ENCODE results near the gene GTF2A1L. TPM values are rescaled to one million over a fixed set of nuclear protein-coding genes. Genes with fewer than 3 reads are reported as not detected.

Gene GTF2A1L
- total RNA-seq, 1 experiment from 2014 or later = not detected

DNA sequence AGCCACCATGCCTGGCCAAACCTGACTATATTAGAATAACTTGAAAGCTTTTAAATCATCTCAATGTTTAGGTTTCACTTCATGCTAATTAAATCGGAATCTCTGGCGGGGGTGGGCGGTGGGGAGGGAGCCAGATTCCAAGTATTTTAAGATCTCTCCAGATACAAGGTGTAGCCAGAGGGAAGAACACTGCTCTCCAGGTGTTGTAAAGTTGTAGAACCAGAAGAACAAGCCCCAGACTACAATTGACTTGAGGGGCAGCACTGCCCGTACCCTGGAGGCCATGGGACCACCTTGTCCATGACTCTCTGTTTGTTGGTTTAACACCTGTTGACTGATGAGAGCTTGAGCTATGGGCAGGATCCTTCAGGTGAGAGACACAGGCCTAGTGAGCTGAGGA, 33.1 kb upstream of the GTF2A1L start:
- no peak for DNase-seq (ENCODE audit: low spot score)
- Histone ChIP-seq H3K4me1 (ENCODE audit: insufficient read depth, low read length, poor library complexity, severe bottlenecking) (no peaks in the 10 kb centered on the region), H3K27me3 (replicated peaks; ENCODE audit: insufficient read depth, low read depth, low read length, poor library complexity) (no peaks in the 10 kb centered on the region), H3K4me3 (ENCODE audit: low read depth, low read length, poor library complexity, severe bottlenecking) (no peak overlapping the region), H3K27ac (ENCODE audit: low read depth, low read length, poor library complexity, severe bottlenecking) (no peak overlapping the region), H3K36me3 (ENCODE audit: insufficient read depth, low read length, poor library complexity, severe bottlenecking) (no peaks in the 10 kb centered on the region), H3K9me3 (ENCODE audit: low read depth, low read length, poor library complexity, severe bottlenecking) (no peaks in the 10 kb centered on the region)
- ChIA-PET POLR2A (ENCODE audit: low non-redundant PET) (no interaction called here), CTCF (no interaction called here)
- TF ChIP-seq EZH2 (IDR thresholded peaks at IDR 0.05; ENCODE audit: borderline replicate concordance, low read depth, low read length, poor library complexity, severe bottlenecking) = no peak
- no TSS peak for BruUV-seq (replicated peaks)
- intact Hi-C loops (cut with micrococcal nuclease; ENCODE audit: unreplicated experiment) = loop anchor here (10.0 kb wide), 1 partner anchor 110 kb away; no protein-coding TSS in a partner anchor

DNA sequence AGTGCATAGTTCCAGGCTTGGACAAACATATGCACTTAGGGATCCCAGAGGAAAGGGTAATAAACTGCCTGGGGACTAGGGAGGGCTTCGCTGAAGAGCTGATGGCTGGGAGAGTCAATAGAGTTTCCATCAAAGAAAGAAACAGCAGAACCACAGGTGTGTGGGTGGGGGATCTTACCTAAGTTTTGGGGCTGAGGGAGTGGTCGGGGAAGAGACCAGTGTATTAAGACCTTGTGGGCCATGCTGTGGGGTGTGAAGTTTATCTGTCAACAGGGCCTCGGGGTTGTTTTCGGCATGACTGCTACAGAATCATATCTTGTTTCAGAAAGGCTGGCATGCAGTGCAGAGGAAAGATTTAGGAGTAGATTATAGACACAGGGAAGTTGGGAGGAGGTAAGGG, 31.2 kb upstream of the GTF2A1L start:
- no peak for DNase-seq (ENCODE audit: low spot score)
- no peak overlapping the region for H3K27ac ChIP-seq (ENCODE audit: low read depth, low read length, poor library complexity, severe bottlenecking)
- no peaks in the 10 kb centered on the region for H3K9me3 ChIP-seq (ENCODE audit: low read depth, low read length, poor library complexity, severe bottlenecking)
- ChIA-PET CTCF (no interaction called here), POLR2A (ENCODE audit: low non-redundant PET) (no interaction called here)
- TF ChIP-seq EZH2 (IDR thresholded peaks at IDR 0.05; ENCODE audit: borderline replicate concordance, low read depth, low read length, poor library complexity, severe bottlenecking) = no peak
- TF ChIP-seq, protein P1, sequence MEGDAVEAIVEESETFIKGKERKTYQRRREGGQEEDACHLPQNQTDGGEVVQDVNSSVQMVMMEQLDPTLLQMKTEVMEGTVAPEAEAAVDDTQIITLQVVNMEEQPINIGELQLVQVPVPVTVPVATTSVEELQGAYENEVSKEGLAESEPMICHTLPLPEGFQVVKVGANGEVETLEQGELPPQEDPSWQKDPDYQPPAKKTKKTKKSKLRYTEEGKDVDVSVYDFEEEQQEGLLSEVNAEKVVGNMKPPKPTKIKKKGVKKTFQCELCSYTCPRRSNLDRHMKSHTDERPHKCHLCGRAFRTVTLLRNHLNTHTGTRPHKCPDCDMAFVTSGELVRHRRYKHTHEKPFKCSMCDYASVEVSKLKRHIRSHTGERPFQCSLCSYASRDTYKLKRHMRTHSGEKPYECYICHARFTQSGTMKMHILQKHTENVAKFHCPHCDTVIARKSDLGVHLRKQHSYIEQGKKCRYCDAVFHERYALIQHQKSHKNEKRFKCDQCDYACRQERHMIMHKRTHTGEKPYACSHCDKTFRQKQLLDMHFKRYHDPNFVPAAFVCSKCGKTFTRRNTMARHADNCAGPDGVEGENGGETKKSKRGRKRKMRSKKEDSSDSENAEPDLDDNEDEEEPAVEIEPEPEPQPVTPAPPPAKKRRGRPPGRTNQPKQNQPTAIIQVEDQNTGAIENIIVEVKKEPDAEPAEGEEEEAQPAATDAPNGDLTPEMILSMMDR (conservative IDR thresholded peaks at IDR 0.05; ENCODE audit: low read depth, low read length) = no peak
- BruUV-seq (replicated peaks) = no TSS peak
- H3K4me3 ChIP-seq (ENCODE audit: low read depth, low read length, poor library complexity, severe bottlenecking) = no peak overlapping the region
- H3K36me3 ChIP-seq (ENCODE audit: insufficient read depth, low read length, poor library complexity, severe bottlenecking) = no peaks in the 10 kb centered on the region
- no peaks in the 10 kb centered on the region for H3K4me1 ChIP-seq (ENCODE audit: insufficient read depth, low read length, poor library complexity, severe bottlenecking)
- intact Hi-C loops (cut with micrococcal nuclease; ENCODE audit: unreplicated experiment) = loop anchor here (10.0 kb wide), 1 partner anchor 112 kb away; no protein-coding TSS in a partner anchor
- no peaks in the 10 kb centered on the region for H3K27me3 ChIP-seq (replicated peaks; ENCODE audit: insufficient read depth, low read depth, low read length, poor library complexity)

DNA sequence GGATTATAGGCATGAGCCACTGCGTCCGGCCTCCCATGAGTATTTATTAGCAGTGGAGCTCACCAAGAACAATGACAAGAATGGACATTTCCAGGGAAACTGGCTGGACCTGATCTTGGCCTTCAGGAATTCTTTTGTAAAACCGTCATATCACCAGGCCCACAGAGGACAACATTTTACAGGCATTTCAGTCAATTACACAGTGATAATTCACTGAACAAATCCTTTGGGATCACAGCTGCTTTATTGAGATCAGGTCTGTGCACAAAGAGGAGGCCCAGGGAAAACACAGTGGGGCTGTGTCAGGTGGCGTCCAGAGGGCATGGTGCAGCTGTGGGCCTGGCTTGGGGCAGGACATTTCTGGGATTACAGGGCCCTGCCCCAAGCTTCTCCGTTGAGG, 30.1 kb upstream of the GTF2A1L start:
- Histone ChIP-seq H3K4me1 (ENCODE audit: insufficient read depth, low read length, poor library complexity, severe bottlenecking) (no peaks in the 10 kb centered on the region), H3K27me3 (replicated peaks; ENCODE audit: insufficient read depth, low read depth, low read length, poor library complexity) (no peaks in the 10 kb centered on the region), H3K9me3 (ENCODE audit: low read depth, low read length, poor library complexity, severe bottlenecking) (no peaks in the 10 kb centered on the region), H3K4me3 (ENCODE audit: low read depth, low read length, poor library complexity, severe bottlenecking) (no peak overlapping the region), H3K36me3 (ENCODE audit: insufficient read depth, low read length, poor library complexity, severe bottlenecking) (no peaks in the 10 kb centered on the region), H3K27ac (ENCODE audit: low read depth, low read length, poor library complexity, severe bottlenecking) (no peak overlapping the region)
- intact Hi-C loops (cut with micrococcal nuclease; ENCODE audit: unreplicated experiment) = loop anchor here (10.0 kb wide), 1 partner anchor 113 kb away; no protein-coding TSS in a partner anchor
- no peak for DNase-seq (ENCODE audit: low spot score)
- ChIA-PET CTCF (no interaction called here), POLR2A (ENCODE audit: low non-redundant PET) (no interaction called here)
- TF ChIP-seq EZH2 (IDR thresholded peaks at IDR 0.05; ENCODE audit: borderline replicate concordance, low read depth, low read length, poor library complexity, severe bottlenecking) = no peak
- TF ChIP-seq, protein P1 (conservative IDR thresholded peaks at IDR 0.05; ENCODE audit: low read depth, low read length) = no peak
- BruUV-seq (replicated peaks) = no TSS peak

DNA sequence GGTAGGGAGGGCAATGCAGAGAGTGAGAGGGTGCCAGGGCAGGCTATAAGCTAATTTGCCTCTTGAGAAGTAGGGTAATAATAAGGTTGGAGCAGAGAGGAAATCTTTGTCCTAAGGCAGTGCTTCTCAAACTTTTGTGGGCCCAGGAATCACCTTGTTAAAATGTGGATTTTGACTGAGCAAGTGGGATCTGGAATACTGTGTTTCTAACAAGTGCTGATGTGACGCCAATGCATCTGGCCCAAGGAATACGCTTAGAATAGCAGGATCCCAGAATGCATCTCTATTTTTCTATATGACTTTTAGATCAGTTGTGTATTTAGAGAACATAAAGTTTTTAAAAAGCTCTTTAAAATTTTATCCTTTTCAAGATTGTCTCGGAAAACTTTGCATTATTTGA, 29.7 kb upstream of the GTF2A1L start:
- BruUV-seq (replicated peaks) = no TSS peak
- no peak for TF ChIP-seq EZH2 (IDR thresholded peaks at IDR 0.05; ENCODE audit: borderline replicate concordance, low read depth, low read length, poor library complexity, severe bottlenecking)
- TF ChIP-seq, protein P1 (conservative IDR thresholded peaks at IDR 0.05; ENCODE audit: low read depth, low read length) = no peak
- CTCF ChIA-PET = interaction anchor here (0.7 kb wide), 1 partner anchor 11 kb away, joined by 3 read pairs; no protein-coding TSS in a partner anchor

More for the DNA sequence above, 29.7 kb upstream of the GTF2A1L start:
- no peak overlapping the region for H3K4me3 ChIP-seq (ENCODE audit: low read depth, low read length, poor library complexity, severe bottlenecking)
- H3K9me3 ChIP-seq (ENCODE audit: low read depth, low read length, poor library complexity, severe bottlenecking) = no peaks in the 10 kb centered on the region
- no peaks in the 10 kb centered on the region for H3K36me3 ChIP-seq (ENCODE audit: insufficient read depth, low read length, poor library complexity, severe bottlenecking)
- H3K27ac ChIP-seq (ENCODE audit: low read depth, low read length, poor library complexity, severe bottlenecking) = no peak overlapping the region
- no peaks in the 10 kb centered on the region for H3K4me1 ChIP-seq (ENCODE audit: insufficient read depth, low read length, poor library complexity, severe bottlenecking)
- intact Hi-C loops (cut with micrococcal nuclease; ENCODE audit: unreplicated experiment) = loop anchor here (10.0 kb wide), 1 partner anchor 113 kb away; no protein-coding TSS in a partner anchor
- POLR2A ChIA-PET (ENCODE audit: low non-redundant PET) = no interaction called here
- no peaks in the 10 kb centered on the region for H3K27me3 ChIP-seq (replicated peaks; ENCODE audit: insufficient read depth, low read depth, low read length, poor library complexity)
- DNase-seq (ENCODE audit: low spot score) = no peak

Measured in A673 (cell line).